Liver (tissue), 3 donors: Measurements from ENCODE around the gene B3GALT4.

Source experiments
- ATF3 ChIP-seq: IDR thresholded peaks from 2 replicates; pipeline ENCODE4 v1.6.1; 2016; ENCODE audit warnings: antibody characterized with exemption
- CTCF ChIP-seq: fragments of 150-350 bp; IDR thresholded peaks from 2 replicates; pipeline ENCODE4 v1.5.1; 2017; ENCODE audit warnings: improper control_type of control experiment, low read depth, low read length; ENCODE audit not compliant: missing input control
- EGR1 ChIP-seq, 2 donors: IDR thresholded peaks; 2 replicates each; pipeline ENCODE4 v1.6.1; 2016 to 2018; ENCODE audit warnings: antibody characterized with exemption in 2 of 2, low read depth in 2 of 2
- GABPA ChIP-seq, 2 donors: IDR thresholded peaks in 1 of 2; conservative IDR thresholded peaks in 1 of 2; 2 replicates each; pipeline ENCODE4 v1.6.1; 2016; ENCODE audit warnings: antibody characterized with exemption in 2 of 2, mild to moderate bottlenecking in 1 of 2, moderate library complexity in 1 of 2
- HNF4A ChIP-seq, 2 donors: conservative IDR thresholded peaks; 2 replicates each; pipeline ENCODE4 v1.6.1; 2016; ENCODE audit warnings: antibody characterized with exemption in 2 of 2, mild to moderate bottlenecking in 2 of 2
- JUND ChIP-seq, 2 donors: IDR thresholded peaks; 2 replicates each; pipeline ENCODE4 v1.6.1; 2016; ENCODE audit warnings: antibody characterized with exemption in 2 of 2
- MAX ChIP-seq: IDR thresholded peaks from 2 replicates; pipeline ENCODE4 v1.6.1; 2016; ENCODE audit warnings: antibody characterized with exemption
- NR2F2 ChIP-seq: IDR thresholded peaks from 2 replicates; pipeline ENCODE4 v1.6.1; 2016; ENCODE audit warnings: antibody characterized with exemption
- RAD21 ChIP-seq, 2 donors: IDR thresholded peaks; 2 replicates each; pipeline ENCODE4 v1.6.1; 2016; ENCODE audit warnings: antibody characterized with exemption in 2 of 2, mild to moderate bottlenecking in 2 of 2
- RXRA ChIP-seq, 2 donors: IDR thresholded peaks; 2 replicates each; pipeline ENCODE4 v1.6.1; 2017 to 2018; ENCODE audit warnings: antibody characterized with exemption in 2 of 2, mild to moderate bottlenecking in 1 of 2
- SP1 ChIP-seq: IDR thresholded peaks from 2 replicates; pipeline ENCODE4 v1.6.1; 2018; ENCODE audit warnings: antibody characterized with exemption, mild to moderate bottlenecking
- YY1 ChIP-seq: IDR thresholded peaks from 2 replicates; pipeline ENCODE4 v1.6.1; 2016; ENCODE audit warnings: antibody characterized with exemption, mild to moderate bottlenecking
- ZBTB33 ChIP-seq: IDR thresholded peaks from 2 replicates; pipeline ENCODE4 v1.6.1; 2016; ENCODE audit warnings: antibody characterized with exemption
- donor health status: healthy.
- donor health status: healthy.

- TF ChIP-seq CTCF (no peak), ZBTB33 (no peak), MAX (no peak), EGR1 (IDR thresholded peaks at IDR 0.05; ENCODE audit: low read depth in 2 of 2) (no peak), HNF4A (conservative IDR thresholded peaks at IDR 0.05) (no peak), GABPA (IDR thresholded peaks at IDR 0.05 in 1 of 2, conservative IDR thresholded peaks at IDR 0.05 in 1 of 2) (no peak), RXRA (IDR thresholded peaks at IDR 0.05) (no peak), YY1 (no peak), RAD21 (IDR thresholded peaks at IDR 0.05) (no peak), SP1 (no peak), ATF3 (no peak), NR2F2 (no peak), JUND (IDR thresholded peaks at IDR 0.05) (no peak)
These were observed 20.0 kb downstream of the B3GALT4 start for GRCh38 chr6:33296797-33297405.
